K562 (cell line): ENCODE measurements around the gene IRF3. TPM values are rescaled to one million over a fixed set of nuclear protein-coding genes. Genes with fewer than 3 reads are reported as not detected.

ENCODE experiments used
- CCNT2 ChIP-seq: IDR thresholded peaks from 2 replicates; pipeline ENCODE4 v1.6.1; 2011; ENCODE audit warnings: borderline replicate concordance, low read depth, mild to moderate bottlenecking, moderate library complexity, mixed read lengths, low read length; ENCODE audit not compliant: insufficient read length; ENCODE audit errors: extremely low read depth
- HCFC1 ChIP-seq: IDR thresholded peaks from 2 replicates; pipeline ENCODE4 v1.6.1; 2012; ENCODE audit warnings: low read depth, low read length, improper control_type of control experiment
- HDAC1 ChIP-seq, 2 experiments: fragments of 450-650 bp; IDR thresholded peaks; 2 replicates each; pipeline ENCODE4 v1.6.1; 2016 to 2017; ENCODE audit warnings: inconsistent platforms in 1 of 2, mild to moderate bottlenecking in 1 of 2, moderate library complexity in 1 of 2
- MAZ ChIP-seq, 2 experiments: fragments of 450-650 bp in 1 of 2; sonication (generic) in 1 of 2; formaldehyde crosslinking; IDR thresholded peaks in 1 of 2; conservative IDR thresholded peaks in 1 of 2; 2 replicates each; pipeline versions ENCODE4 v1.4.0 to v1.5.0; 2020; ENCODE audit warnings: mild to moderate bottlenecking in 1 of 2, missing genetic modification reagents in 1 of 2
- RNF2 ChIP-seq: sonication (generic); IDR thresholded peaks from 2 replicates; pipeline ENCODE4 v1.6.1; 2016
- SRF ChIP-seq, 2 experiments: fragments of 250-450, 450-650 bp in 1 of 2; sonication (Bioruptor Pico) in 1 of 2; sonication (generic) in 1 of 2; formaldehyde crosslinking; IDR thresholded peaks; 2 replicates each; pipeline versions ENCODE4 v1.5.0 to v1.5.1; 2020 to 2022; ENCODE audit warnings: mild to moderate bottlenecking in 1 of 2, missing genetic modification reagents in 1 of 2
- polyA plus RNA-seq, 8 experiments: library from polyadenylated mRNA; depleted of rRNA in 4 of 8; stranded (reverse) in 5 of 8; unstranded in 3 of 8; fragments of >200 nt; fragmentation: Nextera tagmentation in 2 of 8; fragmentation: Illumina TruSeq in 1 of 8; extraction: Ambion mirVana in 2 of 8; extraction: Trizol in 1 of 8; gene quantifications; 2 replicates each; pipeline versions ENCODE4 v1.2.1 to v1.2.3, GENCODE V29; 2011 to 2014; ENCODE audit warnings: inconsistent platforms in 1 of 8, missing spikeins in 1 of 8
- total RNA-seq, 7 experiments: library from RNA; depleted of rRNA in 6 of 7; stranded (reverse); fragments of >200 nt in 6 of 7; fragmentation: Illumina TruSeq in 2 of 7; extraction: Trizol in 2 of 7; gene quantifications; 2 replicates each; pipeline versions ENCODE4 v1.2.1 to v1.2.3, GENCODE V29; 2011 to 2021; ENCODE audit warnings: low replicate concordance in 1 of 7
- TF ChIP-seq, protein P1 (sequence below), 3 experiments: fragments of 200-800 bp in 1 of 3; fragments of 250-450 bp in 1 of 3; fragments of 450-650 bp in 1 of 3; sonication (Bioruptor Pico) in 1 of 3; sonication (Bioruptor generic) in 1 of 3; formaldehyde crosslinking in 1 of 3; IDR thresholded peaks; 2 replicates each; pipeline versions ENCODE4 v1.6.1 to v1.8.0; 2016 to 2022; ENCODE audit warnings: mild to moderate bottlenecking in 2 of 3, missing genetic modification characterization in 2 of 3, missing compliant biosample characterization in 1 of 3, moderate library complexity in 1 of 3
- TF ChIP-seq, protein P2 (sequence below), 2 experiments: fragments of 450-650 bp in 1 of 2; sonication (generic) in 1 of 2; formaldehyde crosslinking in 1 of 2; IDR thresholded peaks; 2 replicates each; pipeline versions ENCODE4 v1.7.1 to v1.9.0; 2016 to 2022; ENCODE audit warnings: inconsistent platforms in 1 of 2, mild to moderate bottlenecking in 1 of 2, missing genetic modification reagents in 1 of 2
- TF ChIP-seq, protein P3 (sequence below): sonication (generic); formaldehyde crosslinking; IDR thresholded peaks from 2 replicates; pipeline ENCODE4 v1.8.0; 2022; ENCODE audit warnings: mild to moderate bottlenecking, missing genetic modification reagents, borderline replicate concordance

IRF3 gene
- total and polyA plus RNA-seq, 9 of the 15 experiments (the other 6 are each of a cell fraction or from before 2014, with no cell fraction given) = 7.5 to 145 (median 65.4) TPM

DNA sequence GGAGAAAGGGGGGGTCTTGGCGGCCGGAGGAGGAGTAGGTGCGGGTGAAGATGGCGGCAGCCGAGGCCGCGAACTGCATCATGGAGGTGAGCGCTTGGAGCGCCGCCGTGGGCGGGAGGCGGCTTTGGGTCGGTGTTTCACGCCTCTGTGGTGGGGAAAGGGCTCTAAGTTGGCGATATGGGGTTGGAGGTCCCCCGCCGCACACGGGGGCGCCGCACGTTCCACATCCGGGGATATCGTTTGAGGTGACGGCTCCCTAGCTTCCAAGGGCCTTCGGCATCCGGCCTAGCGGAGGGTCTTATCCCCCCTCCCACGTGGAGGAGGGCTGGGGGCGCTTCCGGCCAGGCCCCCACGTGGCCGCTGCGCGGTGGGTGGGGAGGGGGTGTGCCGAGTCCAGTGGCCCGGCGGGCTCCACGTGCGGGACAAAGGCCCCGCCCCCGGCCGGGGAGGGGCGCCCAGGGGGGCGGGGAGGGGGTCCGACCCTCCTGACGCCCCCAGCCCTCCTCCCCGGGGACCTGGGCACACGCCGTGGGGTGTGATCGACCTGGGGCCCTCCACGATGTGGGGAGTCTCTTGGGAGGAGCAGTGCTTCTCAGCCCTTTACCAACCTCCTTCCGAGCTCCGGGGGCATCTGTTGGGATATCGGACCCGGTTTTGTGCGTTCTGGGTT, 11.7 kb upstream of the IRF3 start, which contains the start of gene PRMT1 (continued):
- peak; percentile 53 for TF ChIP-seq CCNT2
- TF ChIP-seq RNF2 = peak; percentile 50; the same call in 1 of the 2 replicates
- TF ChIP-seq SRF (CRISPR knock-in tag; IDR thresholded peaks at IDR 0.05) = 0 out of 4 replicates have a peak, but pooled peaks of 1 of the 2 experiments have one; percentile 3
- TF ChIP-seq MAZ (CRISPR knock-in tag; conservative IDR thresholded peaks at IDR 0.05 in 1 of 2, IDR thresholded peaks at IDR 0.05 in 1 of 2) = peak; percentile 63 to 84
- TF ChIP-seq, protein P1, sequence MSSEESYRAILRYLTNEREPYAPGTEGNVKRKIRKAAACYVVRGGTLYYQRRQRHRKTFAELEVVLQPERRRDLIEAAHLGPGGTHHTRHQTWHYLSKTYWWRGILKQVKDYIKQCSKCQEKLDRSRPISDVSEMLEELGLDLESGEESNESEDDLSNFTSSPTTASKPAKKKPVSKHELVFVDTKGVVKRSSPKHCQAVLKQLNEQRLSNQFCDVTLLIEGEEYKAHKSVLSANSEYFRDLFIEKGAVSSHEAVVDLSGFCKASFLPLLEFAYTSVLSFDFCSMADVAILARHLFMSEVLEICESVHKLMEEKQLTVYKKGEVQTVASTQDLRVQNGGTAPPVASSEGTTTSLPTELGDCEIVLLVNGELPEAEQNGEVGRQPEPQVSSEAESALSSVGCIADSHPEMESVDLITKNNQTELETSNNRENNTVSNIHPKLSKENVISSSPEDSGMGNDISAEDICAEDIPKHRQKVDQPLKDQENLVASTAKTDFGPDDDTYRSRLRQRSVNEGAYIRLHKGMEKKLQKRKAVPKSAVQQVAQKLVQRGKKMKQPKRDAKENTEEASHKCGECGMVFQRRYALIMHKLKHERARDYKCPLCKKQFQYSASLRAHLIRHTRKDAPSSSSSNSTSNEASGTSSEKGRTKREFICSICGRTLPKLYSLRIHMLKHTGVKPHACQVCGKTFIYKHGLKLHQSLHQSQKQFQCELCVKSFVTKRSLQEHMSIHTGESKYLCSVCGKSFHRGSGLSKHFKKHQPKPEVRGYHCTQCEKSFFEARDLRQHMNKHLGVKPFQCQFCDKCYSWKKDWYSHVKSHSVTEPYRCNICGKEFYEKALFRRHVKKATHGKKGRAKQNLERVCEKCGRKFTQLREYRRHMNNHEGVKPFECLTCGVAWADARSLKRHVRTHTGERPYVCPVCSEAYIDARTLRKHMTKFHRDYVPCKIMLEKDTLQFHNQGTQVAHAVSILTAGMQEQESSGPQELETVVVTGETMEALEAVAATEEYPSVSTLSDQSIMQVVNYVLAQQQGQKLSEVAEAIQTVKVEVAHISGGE (CRISPR knock-in tag; IDR thresholded peaks at IDR 0.05) = peak in 2 of 3 experiments; percentile 21 to 59; a peak in 3 of 6 replicates
- TF ChIP-seq, protein P2, sequence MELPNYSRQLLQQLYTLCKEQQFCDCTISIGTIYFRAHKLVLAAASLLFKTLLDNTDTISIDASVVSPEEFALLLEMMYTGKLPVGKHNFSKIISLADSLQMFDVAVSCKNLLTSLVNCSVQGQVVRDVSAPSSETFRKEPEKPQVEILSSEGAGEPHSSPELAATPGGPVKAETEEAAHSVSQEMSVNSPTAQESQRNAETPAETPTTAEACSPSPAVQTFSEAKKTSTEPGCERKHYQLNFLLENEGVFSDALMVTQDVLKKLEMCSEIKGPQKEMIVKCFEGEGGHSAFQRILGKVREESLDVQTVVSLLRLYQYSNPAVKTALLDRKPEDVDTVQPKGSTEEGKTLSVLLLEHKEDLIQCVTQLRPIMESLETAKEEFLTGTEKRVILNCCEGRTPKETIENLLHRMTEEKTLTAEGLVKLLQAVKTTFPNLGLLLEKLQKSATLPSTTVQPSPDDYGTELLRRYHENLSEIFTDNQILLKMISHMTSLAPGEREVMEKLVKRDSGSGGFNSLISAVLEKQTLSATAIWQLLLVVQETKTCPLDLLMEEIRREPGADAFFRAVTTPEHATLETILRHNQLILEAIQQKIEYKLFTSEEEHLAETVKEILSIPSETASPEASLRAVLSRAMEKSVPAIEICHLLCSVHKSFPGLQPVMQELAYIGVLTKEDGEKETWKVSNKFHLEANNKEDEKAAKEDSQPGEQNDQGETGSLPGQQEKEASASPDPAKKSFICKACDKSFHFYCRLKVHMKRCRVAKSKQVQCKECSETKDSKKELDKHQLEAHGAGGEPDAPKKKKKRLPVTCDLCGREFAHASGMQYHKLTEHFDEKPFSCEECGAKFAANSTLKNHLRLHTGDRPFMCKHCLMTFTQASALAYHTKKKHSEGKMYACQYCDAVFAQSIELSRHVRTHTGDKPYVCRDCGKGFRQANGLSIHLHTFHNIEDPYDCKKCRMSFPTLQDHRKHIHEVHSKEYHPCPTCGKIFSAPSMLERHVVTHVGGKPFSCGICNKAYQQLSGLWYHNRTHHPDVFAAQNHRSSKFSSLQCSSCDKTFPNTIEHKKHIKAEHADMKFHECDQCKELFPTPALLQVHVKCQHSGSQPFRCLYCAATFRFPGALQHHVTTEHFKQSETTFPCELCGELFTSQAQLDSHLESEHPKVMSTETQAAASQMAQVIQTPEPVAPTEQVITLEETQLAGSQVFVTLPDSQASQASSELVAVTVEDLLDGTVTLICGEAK (IDR thresholded peaks at IDR 0.05) = peak; percentile 68
- TF ChIP-seq, protein P2 (CRISPR knock-in tag; IDR thresholded peaks at IDR 0.05) = no peak
- TF ChIP-seq HDAC1 (IDR thresholded peaks at IDR 0.05) = peak; percentile 91 to 100; a peak in 3 of 4 replicates
- TF ChIP-seq, protein P3, sequence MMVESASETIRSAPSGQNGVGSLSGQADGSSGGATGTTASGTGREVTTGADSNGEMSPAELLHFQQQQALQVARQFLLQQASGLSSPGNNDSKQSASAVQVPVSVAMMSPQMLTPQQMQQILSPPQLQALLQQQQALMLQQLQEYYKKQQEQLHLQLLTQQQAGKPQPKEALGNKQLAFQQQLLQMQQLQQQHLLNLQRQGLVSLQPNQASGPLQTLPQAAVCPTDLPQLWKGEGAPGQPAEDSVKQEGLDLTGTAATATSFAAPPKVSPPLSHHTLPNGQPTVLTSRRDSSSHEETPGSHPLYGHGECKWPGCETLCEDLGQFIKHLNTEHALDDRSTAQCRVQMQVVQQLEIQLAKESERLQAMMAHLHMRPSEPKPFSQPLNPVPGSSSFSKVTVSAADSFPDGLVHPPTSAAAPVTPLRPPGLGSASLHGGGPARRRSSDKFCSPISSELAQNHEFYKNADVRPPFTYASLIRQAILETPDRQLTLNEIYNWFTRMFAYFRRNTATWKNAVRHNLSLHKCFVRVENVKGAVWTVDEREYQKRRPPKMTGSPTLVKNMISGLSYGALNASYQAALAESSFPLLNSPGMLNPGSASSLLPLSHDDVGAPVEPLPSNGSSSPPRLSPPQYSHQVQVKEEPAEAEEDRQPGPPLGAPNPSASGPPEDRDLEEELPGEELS (CRISPR knock-in tag) = 0 out of 2 replicates have a peak, but pooled peaks have one; percentile 18
- peak; percentile 25; the same call in 1 of the 2 replicates for TF ChIP-seq HCFC1
